HEK293T (cell line): Measurements from ENCODE around the gene LRRC28.

Source experiments
- BHLHE40 ChIP-seq: fragments of 450-650 bp; IDR thresholded peaks from 2 replicates; pipeline ENCODE4 v1.6.1; 2016; ENCODE audit warnings: mild to moderate bottlenecking, moderate library complexity, borderline replicate concordance
- CTBP1 ChIP-seq: fragments of 450-650 bp; IDR thresholded peaks from 2 replicates; pipeline ENCODE4 v1.6.1; 2016; ENCODE audit warnings: borderline replicate concordance
- ELF4 ChIP-seq: fragments of 450-650 bp; IDR thresholded peaks from 2 replicates; pipeline ENCODE4 v1.6.1; 2017; ENCODE audit warnings: antibody characterized with exemption
- FOXA1 ChIP-seq: fragments of 450-650 bp; IDR thresholded peaks from 2 replicates; pipeline ENCODE4 v1.6.1; 2016; ENCODE audit warnings: mild to moderate bottlenecking
- FOXK2 ChIP-seq: fragments of 450-650 bp; IDR thresholded peaks from 2 replicates; pipeline ENCODE4 v1.6.1; 2016; ENCODE audit warnings: mild to moderate bottlenecking
- FOXM1 ChIP-seq: fragments of 450-650 bp; IDR thresholded peaks from 2 replicates; pipeline ENCODE4 v1.6.1; 2017; ENCODE audit warnings: mild to moderate bottlenecking, borderline replicate concordance
- L3MBTL2 ChIP-seq: fragments of 450-650 bp; conservative IDR thresholded peaks from 2 replicates; pipeline ENCODE4 v1.6.1; 2016; ENCODE audit warnings: mild to moderate bottlenecking
- SP1 ChIP-seq: fragments of 450-650 bp; IDR thresholded peaks from 2 replicates; pipeline ENCODE4 v1.6.1; 2017

- TF ChIP-seq ELF4 (no peak), SP1 (no peak), FOXA1 (no peak), FOXM1 (no peak), BHLHE40 (no peak), CTBP1 (no peak), L3MBTL2 (no peak), FOXK2 (no peak)
These were observed 133.9 kb downstream of the LRRC28 start for GRCh38 chr15:99385005-99385669.
